OCI-LY1 (cell line): ENCODE measurements around the gene EEF1G.

Experiments used
- H2AFZ ChIP-seq: fragments of 200-600 bp; sonication (generic), shearing (Covaris generic); 2 replicates; pipeline ENCODE4 v1.6.0; 2014; ENCODE audit warnings: antibody characterized with exemption, mild to moderate bottlenecking, low read length
- H3F3A ChIP-seq: fragments of 200-600 bp; sonication (generic), shearing (Covaris generic); 2 replicates; pipeline ENCODE4 v1.6.0; 2014; ENCODE audit warnings: mild to moderate bottlenecking, antibody characterized with exemption, low read length, moderate library complexity; ENCODE audit not compliant: insufficient read depth
- H3K27ac ChIP-seq: fragments of 200-600 bp; sonication (generic); 2 replicates; pipeline ENCODE4 v1.5.1; 2014; ENCODE audit warnings: low read length, mixed run types, mild to moderate bottlenecking, low read depth; ENCODE audit not compliant: poor library complexity, severe bottlenecking
- H3K27me3 ChIP-seq: fragments of 200-600 bp; sonication (generic); 2 replicates; pipeline ENCODE4 v1.6.0; 2014; ENCODE audit warnings: antibody characterized with exemption, mild to moderate bottlenecking, low read length, moderate library complexity; ENCODE audit not compliant: insufficient read depth
- H3K36me3 ChIP-seq: fragments of 200-600 bp; sonication (generic); 2 replicates; pipeline ENCODE4 v1.6.1; 2014; ENCODE audit warnings: mild to moderate bottlenecking, antibody characterized with exemption, low read length, moderate library complexity, mixed read lengths; ENCODE audit not compliant: insufficient read depth
- H3K4me1 ChIP-seq: fragments of 200-600 bp; sonication (generic); 2 replicates; pipeline ENCODE4 v1.5.1; 2014; ENCODE audit warnings: mild to moderate bottlenecking, low read length, moderate library complexity; ENCODE audit not compliant: insufficient read depth, severe bottlenecking
- H3K4me2 ChIP-seq: fragments of 200-600 bp; sonication (generic), shearing (Covaris generic); 2 replicates; pipeline ENCODE4 v1.6.1; 2014; ENCODE audit warnings: low read length
- H3K4me3 ChIP-seq: fragments of 200-600 bp; sonication (generic); 2 replicates; pipeline ENCODE4 v1.5.1; 2014; ENCODE audit warnings: low read length, low read depth, mild to moderate bottlenecking, mixed read lengths; ENCODE audit not compliant: poor library complexity, severe bottlenecking
- H3K79me2 ChIP-seq: fragments of 200-600 bp; shearing (Covaris generic); 2 replicates; pipeline ENCODE4 v1.6.1; 2016; ENCODE audit warnings: mixed run types, low read length, mixed read lengths; ENCODE audit not compliant: insufficient read depth
- H3K9ac ChIP-seq: fragments of 200-600 bp; sonication (generic), shearing (Covaris generic); 2 replicates; pipeline ENCODE4 v1.6.1; 2014; ENCODE audit warnings: mild to moderate bottlenecking, low read length, mixed read lengths
- H3K9me2 ChIP-seq: fragments of 200-600 bp; sonication (generic), shearing (Covaris generic); 2 replicates; pipeline ENCODE4 v1.6.1; 2014; ENCODE audit warnings: low read depth, mild to moderate bottlenecking, low read length, mixed read lengths
- H3K9me3 ChIP-seq: fragments of 200-600 bp; shearing (Covaris generic); 2 replicates; pipeline ENCODE4 v1.6.1; 2014; ENCODE audit warnings: low read length, mixed read lengths
- H4K20me1 ChIP-seq: fragments of 200-600 bp; sonication (generic), shearing (Covaris generic); 2 replicates; pipeline ENCODE4 v1.6.0; 2016; ENCODE audit warnings: mild to moderate bottlenecking, low read length; ENCODE audit not compliant: insufficient read depth
- CTCF ChIP-seq: fragments of 200-600 bp; sonication (generic), shearing (Covaris generic); IDR thresholded peaks from 2 replicates; pipeline ENCODE4 v1.5.1; 2017; ENCODE audit warnings: mild to moderate bottlenecking, antibody characterized with exemption, low read length, moderate library complexity, mixed read lengths
- EZH2 ChIP-seq: fragments of 200-600 bp; sonication (generic), shearing (Covaris generic); IDR thresholded peaks from 2 replicates; pipeline ENCODE4 v1.8.0; 2017; ENCODE audit warnings: borderline replicate concordance, mixed run types, mild to moderate bottlenecking, antibody characterized with exemption, low read length, moderate library complexity, mixed read lengths

Gene EEF1G

GRCh38 chr11:62536301-62536957 lies 37.3 kb downstream of the EEF1G start:
- no peaks in the 10 kb centered on the region; the same call in 1 of the 2 replicates for H3K27me3 ChIP-seq
- H3K36me3 ChIP-seq: no peaks in the 10 kb centered on the region
- H3K27ac ChIP-seq: no peak overlapping the region
- H4K20me1 ChIP-seq: no peaks in the 10 kb centered on the region
- H3K4me3 ChIP-seq: no peak overlapping the region
- no peak overlapping the region for H3K4me2 ChIP-seq
- TF ChIP-seq EZH2 (no peak), CTCF (no peak)
- H3K9me2 ChIP-seq: no peaks in the 10 kb centered on the region
- no peaks in the 10 kb centered on the region for H3F3A ChIP-seq
- H3K9ac ChIP-seq: no peak overlapping the region
- H3K9me3 ChIP-seq: no peaks in the 10 kb centered on the region
- H3K79me2 ChIP-seq: no peaks in the 10 kb centered on the region
- H3K4me1 ChIP-seq: peaks cover 23% of the 10 kb centered on the region
- H2AFZ ChIP-seq: no peak overlapping the region

- no peaks in the 10 kb centered on the region for H3K79me2 ChIP-seq
- no peak overlapping the region for H2AFZ ChIP-seq
- H3K9me3 ChIP-seq: no peaks in the 10 kb centered on the region
- no peaks in the 10 kb centered on the region for H3F3A ChIP-seq
- H3K27ac ChIP-seq: no peak overlapping the region
- peaks cover 17% of the 10 kb centered on the region for H3K4me1 ChIP-seq
- no peak overlapping the region for H3K9ac ChIP-seq
- TF ChIP-seq EZH2: no peak
- no peak for TF ChIP-seq CTCF
- H3K4me2 ChIP-seq: no peak overlapping the region
- no peaks in the 10 kb centered on the region for H3K9me2 ChIP-seq
- no peaks in the 10 kb centered on the region for H4K20me1 ChIP-seq
- H3K4me3 ChIP-seq: no peak overlapping the region
- no peaks in the 10 kb centered on the region; the same call in 1 of the 2 replicates for H3K27me3 ChIP-seq
- no peaks in the 10 kb centered on the region for H3K36me3 ChIP-seq
These were observed 37.9 kb downstream of the EEF1G start for GRCh38 chr11:62535802-62536201.

GRCh38 chr11:62534779-62535545 lies 38.7 kb downstream of the EEF1G start:
- Histone ChIP-seq H3F3A (no peaks in the 10 kb centered on the region), H3K9me2 (no peaks in the 10 kb centered on the region), H3K4me1 (peaks cover 13% of the 10 kb centered on the region), H3K4me3 (no peak overlapping the region), H3K4me2 (no peak overlapping the region), H3K9me3 (no peaks in the 10 kb centered on the region), H3K27ac (no peak overlapping the region), H3K36me3 (no peaks in the 10 kb centered on the region), H3K27me3 (no peaks in the 10 kb centered on the region; the same call in 1 of the 2 replicates), H3K9ac (no peak overlapping the region), H3K79me2 (no peaks in the 10 kb centered on the region), H2AFZ (no peak overlapping the region), H4K20me1 (no peaks in the 10 kb centered on the region)
- TF ChIP-seq CTCF (no peak), EZH2 (no peak)
